ENCODE results near the gene KCND1.
A peak's percentile ranks its signal among the peaks of the same experiment; 100 is the strongest.
"Not testable (repeated sequence)": the region's sequence is repeated elsewhere in the genome, so short reads cannot be mapped to it uniquely, and the experiment has no call there.

Gene KCND1

GRCh38 chrX:48971249-48972219, at the start of gene KCND1:
Gene KCND1, minus strand, starts transcription at chrX:48971844. Its CDS starts 1,573 bp downstream, at chrX:48970271.
- peak; percentile 52 for DNase-seq (ENCODE audit: low spot score)

- no peak for DNase-seq (ENCODE audit: low spot score)
Observed at GRCh38 chrX:49019599-49020249, 48.1 kb upstream of the KCND1 start.

GRCh38 chrX:49019050-49019449, 47.4 kb upstream of the KCND1 start:
- no peak for DNase-seq (ENCODE audit: low spot score)

GRCh38 chrX:49003696-49004095, 32.1 kb upstream of the KCND1 start:
- DNase-seq (ENCODE audit: low spot score), result no peak

GRCh38 chrX:49002091-49002935, 30.7 kb upstream of the KCND1 start, which contains the start of gene GRIPAP1:
Gene GRIPAP1, minus strand, starts transcription at chrX:49002264. Its CDS starts 35 bp downstream, at chrX:49002229.
- peak; percentile 89 for DNase-seq (ENCODE audit: low spot score)

GRCh38 chrX:49001521-49002090, 30.0 kb upstream of the KCND1 start:
- peak; percentile 48 for DNase-seq (ENCODE audit: low spot score)

GRCh38 chrX:49000636-49001035, 29.0 kb upstream of the KCND1 start:
- no peak for DNase-seq (ENCODE audit: low spot score)

GRCh38 chrX:48999030-48999429, 27.4 kb upstream of the KCND1 start:
- no peak for DNase-seq (ENCODE audit: low spot score)

GRCh38 chrX:48998391-48998790, 26.7 kb upstream of the KCND1 start:
- DNase-seq (ENCODE audit: low spot score), result no peak

GRCh38 chrX:48997865-48998264, 26.2 kb upstream of the KCND1 start:
- DNase-seq (ENCODE audit: low spot score), result no peak

- no peak for DNase-seq (ENCODE audit: low spot score)
Observed at GRCh38 chrX:48997455-48997854, 25.8 kb upstream of the KCND1 start.

- peak; percentile 49 for DNase-seq (ENCODE audit: low spot score)
Observed at GRCh38 chrX:48996969-48997368, 25.3 kb upstream of the KCND1 start.

GRCh38 chrX:48992341-48992740, 20.7 kb upstream of the KCND1 start:
- DNase-seq (ENCODE audit: low spot score), result no peak

GRCh38 chrX:48989483-48989882, 17.8 kb upstream of the KCND1 start:
- no peak for DNase-seq (ENCODE audit: low spot score)

GRCh38 chrX:48983896-48984295, 12.3 kb upstream of the KCND1 start:
- no peak for DNase-seq (ENCODE audit: low spot score)

- DNase-seq (ENCODE audit: low spot score), result no peak
Observed at GRCh38 chrX:48983081-48983480, 11.4 kb upstream of the KCND1 start.

- DNase-seq (ENCODE audit: low spot score), result no peak
Observed at GRCh38 chrX:48981178-48981577, 9.5 kb upstream of the KCND1 start.

- DNase-seq (ENCODE audit: low spot score), result not testable (repeated sequence)
Observed at GRCh38 chrX:48980341-48980740, 8.7 kb upstream of the KCND1 start.

- DNase-seq (ENCODE audit: low spot score), result no peak
Observed at GRCh38 chrX:48978226-48978625, 6.6 kb upstream of the KCND1 start.

- no peak for DNase-seq (ENCODE audit: low spot score)
Observed at GRCh38 chrX:48976086-48976485, 4.4 kb upstream of the KCND1 start.

GRCh38 chrX:48975541-48975940, 3.9 kb upstream of the KCND1 start:
- DNase-seq (ENCODE audit: low spot score), result no peak

- no peak for DNase-seq (ENCODE audit: low spot score)
Observed at GRCh38 chrX:48975041-48975440, 3.4 kb upstream of the KCND1 start.

Data from ecto neural progenitor cell (in vitro differentiated cells).